OCI-LY3 (cell line): ENCODE results near the gene CLEC3B.

Source experiments
- H2AFZ ChIP-seq: fragments of 200-600, 300-600 bp; shearing (Covaris generic); 2 replicates; pipeline ENCODE4 v1.6.0; 2014; ENCODE audit warnings: antibody characterized with exemption, low read depth, low read length
- H3K27ac ChIP-seq: fragments of 200-600, 300-600 bp; sonication (generic); 2 replicates; pipeline ENCODE4 v1.5.1; 2014; ENCODE audit warnings: mild to moderate bottlenecking, low read length, moderate library complexity, mixed read lengths
- H3K27me3 ChIP-seq: fragments of 200-600, 300-600 bp; sonication (generic); 2 replicates; pipeline ENCODE4 v1.6.1; 2014; ENCODE audit warnings: low read depth, low read length, mixed read lengths
- H3K36me3 ChIP-seq: fragments of 200-600, 300-600 bp; sonication (generic); replicated peaks from 2 replicates; pipeline ENCODE3; 2014; ENCODE audit warnings: low read depth, low read length, mixed read lengths
- H3K4me1 ChIP-seq: fragments of 300-600, 200-600 bp; sonication (generic); 2 replicates; pipeline ENCODE4 v1.6.1; 2014; ENCODE audit warnings: low read length, mixed read lengths
- H3K4me2 ChIP-seq: fragments of 200-600, 300-600 bp; sonication (generic); 2 replicates; pipeline ENCODE4 v1.6.1; 2014; ENCODE audit warnings: low read length, mixed read lengths
- H3K4me3 ChIP-seq: fragments of 300-600, 200-600 bp; sonication (generic); 2 replicates; pipeline ENCODE4 v1.5.1; 2014; ENCODE audit warnings: antibody characterized with exemption, mild to moderate bottlenecking, low read length, moderate library complexity
- H3K79me2 ChIP-seq: fragments of 300-600, 200-600 bp; shearing (Covaris generic); 2 replicates; pipeline ENCODE4 v1.6.1; 2014; ENCODE audit warnings: mild to moderate bottlenecking, low read length, mixed read lengths
- H3K9ac ChIP-seq: fragments of 300-600, 200-600 bp; shearing (Covaris generic); 2 replicates; pipeline ENCODE4 v1.6.0; 2014; ENCODE audit warnings: mild to moderate bottlenecking, low read length, moderate library complexity
- H3K9me3 ChIP-seq: fragments of 200-600, 300-600 bp; shearing (Covaris generic); 2 replicates; pipeline ENCODE4 v1.6.1; 2014; ENCODE audit warnings: low read length, mixed read lengths; ENCODE audit not compliant: insufficient read depth
- H4K20me1 ChIP-seq: fragments of 200-600, 300-600 bp; sonication (generic); 2 replicates; pipeline ENCODE4 v1.6.1; 2016; ENCODE audit warnings: low read length, mixed read lengths; ENCODE audit not compliant: insufficient read depth
- EZH2phosphoT487 ChIP-seq: fragments of 200-600 bp; shearing (Covaris generic); IDR thresholded peaks from 2 replicates; pipeline ENCODE4 v1.6.1; 2018; ENCODE audit warnings: antibody characterized with exemption, mixed run types, low read depth
- TF ChIP-seq, protein P1 (sequence below): fragments of 200-600, 300-600 bp; sonication (generic); IDR thresholded peaks from 2 replicates; pipeline ENCODE4 v1.5.1; 2014; ENCODE audit warnings: antibody characterized with exemption, low read length, low read depth

The CLEC3B gene

DNA sequence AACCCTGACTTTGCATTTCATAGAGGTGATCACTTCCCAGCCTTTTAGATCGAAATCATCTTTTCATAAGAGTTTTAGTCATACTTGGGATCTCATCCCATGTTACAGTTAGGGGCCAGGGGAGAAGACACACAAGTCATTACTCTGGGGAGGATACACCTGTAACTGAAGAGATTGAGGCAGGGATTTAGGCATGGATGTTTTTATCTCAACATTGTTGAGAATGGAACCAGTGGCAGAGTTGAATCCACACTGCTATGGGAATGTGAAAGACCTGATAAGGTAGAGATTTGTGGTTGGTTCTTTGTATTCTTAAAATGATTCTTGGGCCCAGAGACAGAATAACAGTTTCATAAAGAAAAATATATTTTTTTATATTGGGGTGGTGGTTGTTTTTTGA is 16.2 kb upstream of the CLEC3B start:
- Histone ChIP-seq H3K27ac (no peak overlapping the region), H3K4me2 (no peak overlapping the region), H3K79me2 (no peaks in the 10 kb centered on the region), H3K27me3 (no peaks in the 10 kb centered on the region), H3K36me3 (peaks cover 52% of the 10 kb centered on the region), H2AFZ (no peak overlapping the region), H3K4me3 (no peak overlapping the region), H3K9me3 (no peaks in the 10 kb centered on the region), H3K4me1 (peaks cover 26% of the 10 kb centered on the region), H3K9ac (no peak overlapping the region), H4K20me1 (peaks cover 19% of the 10 kb centered on the region)
- TF ChIP-seq, protein P1, sequence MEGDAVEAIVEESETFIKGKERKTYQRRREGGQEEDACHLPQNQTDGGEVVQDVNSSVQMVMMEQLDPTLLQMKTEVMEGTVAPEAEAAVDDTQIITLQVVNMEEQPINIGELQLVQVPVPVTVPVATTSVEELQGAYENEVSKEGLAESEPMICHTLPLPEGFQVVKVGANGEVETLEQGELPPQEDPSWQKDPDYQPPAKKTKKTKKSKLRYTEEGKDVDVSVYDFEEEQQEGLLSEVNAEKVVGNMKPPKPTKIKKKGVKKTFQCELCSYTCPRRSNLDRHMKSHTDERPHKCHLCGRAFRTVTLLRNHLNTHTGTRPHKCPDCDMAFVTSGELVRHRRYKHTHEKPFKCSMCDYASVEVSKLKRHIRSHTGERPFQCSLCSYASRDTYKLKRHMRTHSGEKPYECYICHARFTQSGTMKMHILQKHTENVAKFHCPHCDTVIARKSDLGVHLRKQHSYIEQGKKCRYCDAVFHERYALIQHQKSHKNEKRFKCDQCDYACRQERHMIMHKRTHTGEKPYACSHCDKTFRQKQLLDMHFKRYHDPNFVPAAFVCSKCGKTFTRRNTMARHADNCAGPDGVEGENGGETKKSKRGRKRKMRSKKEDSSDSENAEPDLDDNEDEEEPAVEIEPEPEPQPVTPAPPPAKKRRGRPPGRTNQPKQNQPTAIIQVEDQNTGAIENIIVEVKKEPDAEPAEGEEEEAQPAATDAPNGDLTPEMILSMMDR, result no peak
- TF ChIP-seq EZH2phosphoT487, result no peak

GRCh38 chr3:45010811-45011333 is 15.2 kb upstream of the CLEC3B start:
- no peak overlapping the region for H3K4me3 ChIP-seq
- no peaks in the 10 kb centered on the region for H3K27me3 ChIP-seq
- TF ChIP-seq EZH2phosphoT487, result no peak
- TF ChIP-seq, protein P1, result no peak
- H3K9ac ChIP-seq, result no peak overlapping the region
- no peaks in the 10 kb centered on the region for H3K79me2 ChIP-seq
- no peaks in the 10 kb centered on the region for H3K9me3 ChIP-seq
- no peak overlapping the region for H3K27ac ChIP-seq
- peaks cover 26% of the 10 kb centered on the region for H3K4me1 ChIP-seq
- H2AFZ ChIP-seq, result no peak overlapping the region
- H3K4me2 ChIP-seq, result no peak overlapping the region
- peaks cover 42% of the 10 kb centered on the region for H3K36me3 ChIP-seq
- peaks cover 19% of the 10 kb centered on the region for H4K20me1 ChIP-seq

DNA sequence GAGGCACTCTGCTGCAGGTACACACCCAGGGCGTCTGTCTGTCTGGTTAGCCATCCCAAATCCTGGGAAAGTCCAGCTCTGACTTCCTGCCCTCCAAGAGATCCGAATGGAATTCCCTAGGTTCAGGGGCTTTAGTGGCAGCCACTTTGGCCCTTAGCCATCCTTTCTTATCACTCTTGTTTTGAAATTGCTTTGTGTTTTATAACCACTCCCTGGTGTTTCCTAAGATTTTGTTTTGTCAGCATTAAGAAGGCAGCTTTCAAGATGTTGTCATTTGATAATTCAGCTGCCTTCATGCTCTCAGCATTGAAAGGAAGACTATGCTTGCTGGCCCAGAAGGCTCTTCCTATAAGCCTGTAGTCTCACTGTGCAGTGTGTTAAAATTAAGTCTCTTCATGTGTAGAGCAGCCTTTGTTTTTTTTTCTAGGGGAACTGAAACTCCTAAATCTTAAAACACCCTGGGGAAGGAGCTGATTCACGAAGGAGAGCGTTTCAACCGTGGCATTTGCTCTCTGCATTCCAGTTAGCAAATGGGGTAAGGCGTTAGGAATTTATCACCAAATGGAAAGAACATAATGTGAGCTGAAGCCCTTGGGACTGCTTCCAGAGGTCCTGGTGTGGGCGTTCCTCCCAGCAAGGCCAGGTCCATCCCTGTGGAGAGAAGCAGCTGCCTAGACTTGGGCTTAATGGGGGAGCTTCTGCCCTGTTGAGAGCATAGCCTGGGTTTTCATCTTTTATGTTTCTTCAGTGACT is 14.2 kb upstream of the CLEC3B start:
- no peak overlapping the region for H2AFZ ChIP-seq
- H3K27me3 ChIP-seq, result no peaks in the 10 kb centered on the region
- peaks cover 19% of the 10 kb centered on the region for H4K20me1 ChIP-seq
- no peak for TF ChIP-seq EZH2phosphoT487
- TF ChIP-seq, protein P1, result no peak
- H3K9me3 ChIP-seq, result no peaks in the 10 kb centered on the region
- peaks cover 26% of the 10 kb centered on the region for H3K4me1 ChIP-seq
- H3K4me3 ChIP-seq, result no peak overlapping the region
- H3K27ac ChIP-seq, result peak overlapping the region; percentile 31
- H3K36me3 ChIP-seq, result peaks cover 45% of the 10 kb centered on the region
- no peaks in the 10 kb centered on the region for H3K79me2 ChIP-seq
- H3K4me2 ChIP-seq, result peak overlapping the region; percentile 38
- H3K9ac ChIP-seq, result no peak overlapping the region

- Histone ChIP-seq H2AFZ (no peak overlapping the region), H3K4me1 (peaks cover 26% of the 10 kb centered on the region), H3K9me3 (no peaks in the 10 kb centered on the region), H3K27me3 (no peaks in the 10 kb centered on the region), H3K36me3 (peaks cover 39% of the 10 kb centered on the region), H3K4me3 (no peak overlapping the region), H3K9ac (no peak overlapping the region), H3K79me2 (no peaks in the 10 kb centered on the region), H4K20me1 (peaks cover 19% of the 10 kb centered on the region), H3K4me2 (peak overlapping the region; percentile 38; the same call in 1 of the 2 replicates), H3K27ac (no peak overlapping the region; the same call in 1 of the 2 replicates)
- no peak for TF ChIP-seq EZH2phosphoT487
- TF ChIP-seq, protein P1, result no peak
Measured at GRCh38 chr3:45012577-45012976, 13.5 kb upstream of the CLEC3B start.
